Measurements from ENCODE around the gene SLC18A2.
A peak's percentile ranks its signal among the peaks of the same experiment; 100 is the strongest.
"Not testable (repeated sequence)": the region's sequence is repeated elsewhere in the genome, so short reads cannot be mapped to it uniquely, and the experiment has no call there.

SLC18A2 gene

GRCh38 chr10:117240621-117241529, at the start of gene SLC18A2:
TSS of gene SLC18A2 (plus strand) at chr10:117241114. CDS start at chr10:117241694, 580 bp downstream.
- DNase-seq (ENCODE audit: low spot score): no peak

GRCh38 chr10:117197189-117197588, 43.7 kb upstream of the SLC18A2 start, which contains the start of gene KCNK18:
TSS of gene KCNK18 (plus strand) at chr10:117197489. CDS start at chr10:117197489, 0 bp downstream.
- DNase-seq (ENCODE audit: low spot score): no peak

- no peak for DNase-seq (ENCODE audit: low spot score)
Observed at GRCh38 chr10:117198088-117198487, 42.8 kb upstream of the SLC18A2 start.

- no peak for DNase-seq (ENCODE audit: low spot score)
Observed at GRCh38 chr10:117201826-117202225, 39.1 kb upstream of the SLC18A2 start.

GRCh38 chr10:117204316-117204715, 36.6 kb upstream of the SLC18A2 start:
- DNase-seq (ENCODE audit: low spot score): no peak

- DNase-seq (ENCODE audit: low spot score): no peak
Observed at GRCh38 chr10:117212176-117212575, 28.7 kb upstream of the SLC18A2 start.

GRCh38 chr10:117214401-117214800, 26.5 kb upstream of the SLC18A2 start:
- DNase-seq (ENCODE audit: low spot score): no peak

- no peak for DNase-seq (ENCODE audit: low spot score)
Observed at GRCh38 chr10:117215079-117215478, 25.8 kb upstream of the SLC18A2 start.

- no peak for DNase-seq (ENCODE audit: low spot score)
Observed at GRCh38 chr10:117216028-117216427, 24.9 kb upstream of the SLC18A2 start.

GRCh38 chr10:117216611-117217195, 24.2 kb upstream of the SLC18A2 start:
- peak; percentile 37 for DNase-seq (ENCODE audit: low spot score)

GRCh38 chr10:117217196-117217761, 23.6 kb upstream of the SLC18A2 start:
- no peak for DNase-seq (ENCODE audit: low spot score)

- no peak for DNase-seq (ENCODE audit: low spot score)
Observed at GRCh38 chr10:117218654-117219053, 22.3 kb upstream of the SLC18A2 start.

GRCh38 chr10:117221156-117221711, 19.7 kb upstream of the SLC18A2 start:
- DNase-seq (ENCODE audit: low spot score): no peak

GRCh38 chr10:117222552-117222951, 18.4 kb upstream of the SLC18A2 start:
- DNase-seq (ENCODE audit: low spot score): no peak

- peak; percentile 35 for DNase-seq (ENCODE audit: low spot score)
Observed at GRCh38 chr10:117222976-117223692, 17.8 kb upstream of the SLC18A2 start.

- DNase-seq (ENCODE audit: low spot score): no peak
Observed at GRCh38 chr10:117223693-117224430, 17.1 kb upstream of the SLC18A2 start.

- no peak for DNase-seq (ENCODE audit: low spot score)
Observed at GRCh38 chr10:117224881-117225280, 16.0 kb upstream of the SLC18A2 start.

GRCh38 chr10:117226813-117227451, 14.0 kb upstream of the SLC18A2 start:
- DNase-seq (ENCODE audit: low spot score): peak; percentile 37

GRCh38 chr10:117228210-117228609, 12.7 kb upstream of the SLC18A2 start:
- no peak for DNase-seq (ENCODE audit: low spot score)

- DNase-seq (ENCODE audit: low spot score): not testable (repeated sequence)
Observed at GRCh38 chr10:117230107-117230506, 10.8 kb upstream of the SLC18A2 start.
